ENCODE data around the gene SLC6A9.

DNA sequence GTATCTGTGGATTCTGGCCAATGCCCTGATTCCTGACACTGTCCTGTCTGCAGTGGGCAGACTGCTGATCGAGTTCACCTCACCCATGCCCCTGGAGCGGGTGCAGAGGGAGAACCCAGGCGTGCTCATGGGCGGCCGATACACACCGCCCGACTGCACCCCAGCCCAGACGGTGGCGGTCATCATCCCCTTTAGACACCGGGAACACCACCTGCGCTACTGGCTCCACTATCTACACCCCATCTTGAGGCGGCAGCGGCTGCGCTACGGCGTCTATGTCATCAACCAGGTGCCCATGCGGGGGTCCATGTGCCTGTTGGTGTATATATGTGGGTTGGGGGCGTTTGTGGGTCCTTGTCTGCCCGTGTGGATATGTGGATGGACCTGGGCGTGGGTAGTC lies 49.6 kb downstream of the SLC6A9 start:
- TF ChIP-seq, protein P1, sequence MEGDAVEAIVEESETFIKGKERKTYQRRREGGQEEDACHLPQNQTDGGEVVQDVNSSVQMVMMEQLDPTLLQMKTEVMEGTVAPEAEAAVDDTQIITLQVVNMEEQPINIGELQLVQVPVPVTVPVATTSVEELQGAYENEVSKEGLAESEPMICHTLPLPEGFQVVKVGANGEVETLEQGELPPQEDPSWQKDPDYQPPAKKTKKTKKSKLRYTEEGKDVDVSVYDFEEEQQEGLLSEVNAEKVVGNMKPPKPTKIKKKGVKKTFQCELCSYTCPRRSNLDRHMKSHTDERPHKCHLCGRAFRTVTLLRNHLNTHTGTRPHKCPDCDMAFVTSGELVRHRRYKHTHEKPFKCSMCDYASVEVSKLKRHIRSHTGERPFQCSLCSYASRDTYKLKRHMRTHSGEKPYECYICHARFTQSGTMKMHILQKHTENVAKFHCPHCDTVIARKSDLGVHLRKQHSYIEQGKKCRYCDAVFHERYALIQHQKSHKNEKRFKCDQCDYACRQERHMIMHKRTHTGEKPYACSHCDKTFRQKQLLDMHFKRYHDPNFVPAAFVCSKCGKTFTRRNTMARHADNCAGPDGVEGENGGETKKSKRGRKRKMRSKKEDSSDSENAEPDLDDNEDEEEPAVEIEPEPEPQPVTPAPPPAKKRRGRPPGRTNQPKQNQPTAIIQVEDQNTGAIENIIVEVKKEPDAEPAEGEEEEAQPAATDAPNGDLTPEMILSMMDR (IDR thresholded peaks at IDR 0.05; ENCODE audit: control extremely low read depth in 1 of 3, insufficient read depth in 1 of 3, low read depth in 1 of 3, low read length in 3 of 3) = no peak
- TF ChIP-seq CREB1 (IDR thresholded peaks at IDR 0.05) (no peak), EP300 (IDR thresholded peaks at IDR 0.05; ENCODE audit: borderline replicate concordance in 1 of 2, low read depth in 2 of 2, low read length in 2 of 2) (no peak), RNF2 (IDR thresholded peaks at IDR 0.05; ENCODE audit: borderline replicate concordance, low read depth, low read length, missing control alignments, poor library complexity, severe bottlenecking) (no peak), YY1 (IDR thresholded peaks at IDR 0.05; ENCODE audit: low read depth, low read length) (no peak)

Data from H1 (cell line).